Measurements from ENCODE around the gene SLC8A3.
A peak's percentile ranks its signal among the peaks of the same experiment; 100 is the strongest.

- TF ChIP-seq CTCF (IDR thresholded peaks at IDR 0.05) (peak in 5 of 6 experiments; percentile 11 to 54 (median 29)), POLR2A (IDR thresholded peaks at IDR 0.05) (no peak)
These were observed 101.9 kb downstream of the SLC8A3 start for GRCh38 chr14:70086685-70087379.
